ENCODE measurements around the gene FLRT1.
"Not testable (repeated sequence)": the region's sequence is repeated elsewhere in the genome, so short reads cannot be mapped to it uniquely, and the experiment has no call there.

FLRT1 gene

GRCh38 chr11:64041846-64042245 is 6.1 kb downstream of the FLRT1 start:
- H3K4me1 ChIP-seq (ENCODE audit: control insufficient read depth, low read depth, low read length), result no peaks in the 10 kb centered on the region

GRCh38 chr11:64042301-64042700 is 6.6 kb downstream of the FLRT1 start:
- Histone ChIP-seq H3K27me3 (ENCODE audit: insufficient read depth, low read length, poor library complexity) (peaks cover 4% of the 10 kb centered on the region), H2BK15ac (replicated peaks; ENCODE audit: low read depth) (no peak overlapping the region), H4K8ac (ENCODE audit: low read depth, low read length) (no peak overlapping the region), H2BK5ac (ENCODE audit: low read length) (no peak overlapping the region), H3K4me2 (ENCODE audit: low read length) (no peak overlapping the region), H3K4me1 (ENCODE audit: control insufficient read depth, low read depth, low read length) (no peaks in the 10 kb centered on the region), H3K27ac (ENCODE audit: low read depth, low read length) (no peak overlapping the region), H3K4me3 (ENCODE audit: low read length) (no peak overlapping the region), H3K56ac (ENCODE audit: low read length) (no peak overlapping the region), H3K79me2 (ENCODE audit: control insufficient read depth, insufficient read depth, low read length) (no peaks in the 10 kb centered on the region), H3K4ac (ENCODE audit: low read depth, low read length) (no peak overlapping the region), H3K18ac (ENCODE audit: low read length) (no peak overlapping the region), H3K23ac (ENCODE audit: low read length) (no peak overlapping the region), H2AK5ac (ENCODE audit: low read length) (no peak overlapping the region), H3K36me3 (ENCODE audit: control insufficient read depth, insufficient read depth, low read length) (no peaks in the 10 kb centered on the region), H3K79me1 (ENCODE audit: low read length) (no peaks in the 10 kb centered on the region), H4K5ac (ENCODE audit: low read length) (no peak overlapping the region), H2BK120ac (ENCODE audit: low read depth, low read length) (no peak overlapping the region), H3K9ac (ENCODE audit: low read length) (no peak overlapping the region)
- WGBS (ENCODE audit: extremely low coverage, insufficient coverage, low lambda C conversion rate), result no CpG with 5 or more reads among the region's 4 CpGs
- no peak for DNase-seq

More at GRCh38 chr11:64041846-64042245, 6.1 kb downstream of the FLRT1 start:
- H3K4me3 ChIP-seq (ENCODE audit: low read length), result no peak overlapping the region
- H3K4me2 ChIP-seq (ENCODE audit: low read length), result no peak overlapping the region
- no peak overlapping the region for H2AK5ac ChIP-seq (ENCODE audit: low read length)
- no peak overlapping the region for H2BK15ac ChIP-seq (replicated peaks; ENCODE audit: low read depth)
- H3K23ac ChIP-seq (ENCODE audit: low read length), result no peak overlapping the region
- H3K9ac ChIP-seq (ENCODE audit: low read length), result no peak overlapping the region
- H3K79me1 ChIP-seq (ENCODE audit: low read length), result no peaks in the 10 kb centered on the region
- no peak overlapping the region for H4K8ac ChIP-seq (ENCODE audit: low read depth, low read length)
- H2BK120ac ChIP-seq (ENCODE audit: low read depth, low read length), result no peak overlapping the region
- no peaks in the 10 kb centered on the region for H3K79me2 ChIP-seq (ENCODE audit: control insufficient read depth, insufficient read depth, low read length)
- WGBS (ENCODE audit: extremely low coverage, insufficient coverage, low lambda C conversion rate), result no CpG with 5 or more reads among the region's 9 CpGs
- no peak overlapping the region for H4K5ac ChIP-seq (ENCODE audit: low read length)
- no peak overlapping the region for H3K56ac ChIP-seq (ENCODE audit: low read length)
- H3K4ac ChIP-seq (ENCODE audit: low read depth, low read length), result no peak overlapping the region
- H2BK5ac ChIP-seq (ENCODE audit: low read length), result no peak overlapping the region
- no peak overlapping the region for H3K27ac ChIP-seq (ENCODE audit: low read depth, low read length)
- DNase-seq, result no peak
- H3K36me3 ChIP-seq (ENCODE audit: control insufficient read depth, insufficient read depth, low read length), result no peaks in the 10 kb centered on the region
- no peak overlapping the region for H3K18ac ChIP-seq (ENCODE audit: low read length)
- H3K27me3 ChIP-seq (ENCODE audit: insufficient read depth, low read length, poor library complexity), result peaks cover 8% of the 10 kb centered on the region

- no CpG with 5 or more reads among the region's 5 CpGs for WGBS (ENCODE audit: extremely low coverage, insufficient coverage, low lambda C conversion rate)
- Histone ChIP-seq H2AK5ac (ENCODE audit: low read length) (no peak overlapping the region), H3K4me1 (ENCODE audit: control insufficient read depth, low read depth, low read length) (no peaks in the 10 kb centered on the region), H3K4me2 (ENCODE audit: low read length) (no peak overlapping the region), H3K36me3 (ENCODE audit: control insufficient read depth, insufficient read depth, low read length) (no peaks in the 10 kb centered on the region), H2BK5ac (ENCODE audit: low read length) (no peak overlapping the region), H3K4me3 (ENCODE audit: low read length) (no peak overlapping the region), H2BK120ac (ENCODE audit: low read depth, low read length) (no peak overlapping the region), H3K4ac (ENCODE audit: low read depth, low read length) (no peak overlapping the region), H3K23ac (ENCODE audit: low read length) (no peak overlapping the region), H4K5ac (ENCODE audit: low read length) (no peak overlapping the region), H2BK15ac (replicated peaks; ENCODE audit: low read depth) (no peak overlapping the region), H3K9ac (ENCODE audit: low read length) (no peak overlapping the region), H4K8ac (ENCODE audit: low read depth, low read length) (no peak overlapping the region), H3K18ac (ENCODE audit: low read length) (no peak overlapping the region), H3K56ac (ENCODE audit: low read length) (no peak overlapping the region), H3K27ac (ENCODE audit: low read depth, low read length) (no peak overlapping the region), H3K79me1 (ENCODE audit: low read length) (no peaks in the 10 kb centered on the region), H3K27me3 (ENCODE audit: insufficient read depth, low read length, poor library complexity) (no peaks in the 10 kb centered on the region), H3K79me2 (ENCODE audit: control insufficient read depth, insufficient read depth, low read length) (no peaks in the 10 kb centered on the region)
- DNase-seq, result no peak
These were observed 7.8 kb downstream of the FLRT1 start for GRCh38 chr11:64043545-64043944.

GRCh38 chr11:64044730-64045393 is 9.1 kb downstream of the FLRT1 start:
- Histone ChIP-seq H4K8ac (ENCODE audit: low read depth, low read length) (no peak overlapping the region), H3K4me1 (ENCODE audit: control insufficient read depth, low read depth, low read length) (no peaks in the 10 kb centered on the region), H3K56ac (ENCODE audit: low read length) (no peak overlapping the region), H2BK120ac (ENCODE audit: low read depth, low read length) (no peak overlapping the region), H3K79me2 (ENCODE audit: control insufficient read depth, insufficient read depth, low read length) (no peaks in the 10 kb centered on the region), H3K23ac (ENCODE audit: low read length) (no peak overlapping the region), H4K5ac (ENCODE audit: low read length) (no peak overlapping the region), H2BK15ac (replicated peaks; ENCODE audit: low read depth) (no peak overlapping the region), H3K4me3 (ENCODE audit: low read length) (no peak overlapping the region), H3K4ac (ENCODE audit: low read depth, low read length) (no peak overlapping the region), H3K27me3 (ENCODE audit: insufficient read depth, low read length, poor library complexity) (no peaks in the 10 kb centered on the region), H3K18ac (ENCODE audit: low read length) (no peak overlapping the region), H3K36me3 (ENCODE audit: control insufficient read depth, insufficient read depth, low read length) (no peaks in the 10 kb centered on the region), H2BK5ac (ENCODE audit: low read length) (no peak overlapping the region), H3K4me2 (ENCODE audit: low read length) (no peak overlapping the region), H3K9ac (ENCODE audit: low read length) (no peak overlapping the region), H3K27ac (ENCODE audit: low read depth, low read length) (no peak overlapping the region), H3K79me1 (ENCODE audit: low read length) (no peaks in the 10 kb centered on the region), H2AK5ac (ENCODE audit: low read length) (no peak overlapping the region)
- WGBS (ENCODE audit: extremely low coverage, insufficient coverage, low lambda C conversion rate), result no CpG with 5 or more reads among the region's 18 CpGs
- DNase-seq, result no peak

GRCh38 chr11:64045700-64046099 is 10.0 kb downstream of the FLRT1 start:
- H2BK120ac ChIP-seq (ENCODE audit: low read depth, low read length), result no peak overlapping the region
- no peak overlapping the region for H3K4ac ChIP-seq (ENCODE audit: low read depth, low read length)
- no peaks in the 10 kb centered on the region for H3K36me3 ChIP-seq (ENCODE audit: control insufficient read depth, insufficient read depth, low read length)
- H3K18ac ChIP-seq (ENCODE audit: low read length), result no peak overlapping the region
- no peaks in the 10 kb centered on the region for H3K4me1 ChIP-seq (ENCODE audit: control insufficient read depth, low read depth, low read length)
- no peak overlapping the region for H3K56ac ChIP-seq (ENCODE audit: low read length)
- H2BK5ac ChIP-seq (ENCODE audit: low read length), result no peak overlapping the region
- H4K5ac ChIP-seq (ENCODE audit: low read length), result no peak overlapping the region
- no peak overlapping the region for H2BK15ac ChIP-seq (replicated peaks; ENCODE audit: low read depth)
- no peak overlapping the region for H3K27ac ChIP-seq (ENCODE audit: low read depth, low read length)
- no peak overlapping the region for H3K4me3 ChIP-seq (ENCODE audit: low read length)
- no peak overlapping the region for H4K8ac ChIP-seq (ENCODE audit: low read depth, low read length)
- no peaks in the 10 kb centered on the region for H3K79me1 ChIP-seq (ENCODE audit: low read length)
- no CpG with 5 or more reads among the region's 2 CpGs for WGBS (ENCODE audit: extremely low coverage, insufficient coverage, low lambda C conversion rate)
- no peak overlapping the region for H3K23ac ChIP-seq (ENCODE audit: low read length)
- H3K9ac ChIP-seq (ENCODE audit: low read length), result no peak overlapping the region
- no peak overlapping the region for H2AK5ac ChIP-seq (ENCODE audit: low read length)
- no peak for DNase-seq
- no peaks in the 10 kb centered on the region for H3K27me3 ChIP-seq (ENCODE audit: insufficient read depth, low read length, poor library complexity)
- H3K4me2 ChIP-seq (ENCODE audit: low read length), result no peak overlapping the region
- no peaks in the 10 kb centered on the region for H3K79me2 ChIP-seq (ENCODE audit: control insufficient read depth, insufficient read depth, low read length)

- not testable (repeated sequence) for H3K4me2 ChIP-seq (ENCODE audit: low read length); H3K56ac ChIP-seq (ENCODE audit: low read length); H3K18ac ChIP-seq (ENCODE audit: low read length); H3K36me3 ChIP-seq (ENCODE audit: control insufficient read depth, insufficient read depth, low read length); H3K4ac ChIP-seq (ENCODE audit: low read depth, low read length); H3K9ac ChIP-seq (ENCODE audit: low read length); H3K79me2 ChIP-seq (ENCODE audit: control insufficient read depth, insufficient read depth, low read length); H3K4me1 ChIP-seq (ENCODE audit: control insufficient read depth, low read depth, low read length); H4K5ac ChIP-seq (ENCODE audit: low read length); H3K23ac ChIP-seq (ENCODE audit: low read length); H4K8ac ChIP-seq (ENCODE audit: low read depth, low read length); H3K27ac ChIP-seq (ENCODE audit: low read depth, low read length); DNase-seq; H3K27me3 ChIP-seq (ENCODE audit: insufficient read depth, low read length, poor library complexity); H3K4me3 ChIP-seq (ENCODE audit: low read length); H2BK5ac ChIP-seq (ENCODE audit: low read length); H3K79me1 ChIP-seq (ENCODE audit: low read length); H2BK120ac ChIP-seq (ENCODE audit: low read depth, low read length); H2AK5ac ChIP-seq (ENCODE audit: low read length); H2BK15ac ChIP-seq (replicated peaks; ENCODE audit: low read depth)
- WGBS (ENCODE audit: extremely low coverage, insufficient coverage, low lambda C conversion rate), result no CpG with 5 or more reads among the region's 8 CpGs
These were observed 11.6 kb downstream of the FLRT1 start for GRCh38 chr11:64047373-64047772.
